Osteoblast (primary cell): ENCODE data around the gene G0S2. TPM values are rescaled to one million over a fixed set of nuclear protein-coding genes. Genes with fewer than 3 reads are reported as not detected.

Experiments
- DNase-seq: peaks from one replicate; pipeline ENCODE4 v3.0.0; 2011; ENCODE audit warnings: low spot score, mixed read lengths; ENCODE audit not compliant: insufficient read length; ENCODE audit errors: missing footprints
- H2AFZ ChIP-seq: 2 replicates; pipeline ENCODE4 v1.6.0; 2011; ENCODE audit warnings: mild to moderate bottlenecking, low read length
- H3K27ac ChIP-seq: 2 replicates; pipeline ENCODE4 v1.5.1; 2011; ENCODE audit warnings: mild to moderate bottlenecking, low read depth, low read length, moderate library complexity
- H3K27me3 ChIP-seq: 2 replicates; pipeline ENCODE4 v1.6.0; 2012; ENCODE audit warnings: mild to moderate bottlenecking, control low read depth, inconsistent platforms, low read length, moderate library complexity; ENCODE audit not compliant: insufficient read depth
- H3K36me3 ChIP-seq: 2 replicates; pipeline ENCODE4 v1.5.1; 2011; ENCODE audit warnings: mild to moderate bottlenecking, low read length, control low read depth, moderate library complexity; ENCODE audit not compliant: insufficient read depth
- H3K4me1 ChIP-seq: 2 replicates; pipeline ENCODE4 v1.5.1; 2011; ENCODE audit warnings: mild to moderate bottlenecking, low read length, control low read depth, moderate library complexity; ENCODE audit not compliant: insufficient read depth
- H3K4me2 ChIP-seq: 2 replicates; pipeline ENCODE4 v1.6.0; 2011; ENCODE audit warnings: mild to moderate bottlenecking, low read length; ENCODE audit not compliant: insufficient read depth
- H3K4me3 ChIP-seq: fragments of 200-600 bp; sonication (generic); 3 replicates; pipeline ENCODE4 v1.5.1; 2012; ENCODE audit warnings: mild to moderate bottlenecking, low read length, inconsistent platforms; ENCODE audit not compliant: insufficient read depth
- H3K79me2 ChIP-seq: 2 replicates; pipeline ENCODE4 v1.6.0; 2012; ENCODE audit warnings: mild to moderate bottlenecking, low read length, control low read depth, inconsistent platforms; ENCODE audit not compliant: insufficient read depth
- H3K9me3 ChIP-seq: 2 replicates; pipeline ENCODE4 v1.5.1; 2011; ENCODE audit warnings: low read depth, low read length, control low read depth
- H4K20me1 ChIP-seq: 2 replicates; pipeline ENCODE4 v1.6.0; 2012; ENCODE audit warnings: mild to moderate bottlenecking, low read length, control low read depth; ENCODE audit not compliant: insufficient read depth
- total RNA-seq: library from RNA; depleted of rRNA; stranded (reverse); fragments of >200 nt; gene quantifications from 2 replicates; pipeline ENCODE4 v1.2.3, GENCODE V29; 2012
- TF ChIP-seq, protein P1 (sequence below): IDR thresholded peaks from 2 replicates; pipeline ENCODE4 v1.5.1; 2011; ENCODE audit warnings: mild to moderate bottlenecking, low read depth, low read length, moderate library complexity; ENCODE audit errors: extremely low read depth

Gene G0S2
- total RNA-seq, 1 donor: 10.5 TPM

GRCh38 chr1:209706622-209707021 lies 31.4 kb downstream of the G0S2 start:
- no peaks in the 10 kb centered on the region for H3K9me3 ChIP-seq
- peaks cover 5% of the 10 kb centered on the region for H3K4me1 ChIP-seq
- H3K27ac ChIP-seq: no peak overlapping the region
- H3K4me3 ChIP-seq: no peak overlapping the region
- H4K20me1 ChIP-seq: no peaks in the 10 kb centered on the region
- DNase-seq: no peak
- H3K36me3 ChIP-seq: no peaks in the 10 kb centered on the region
- H3K27me3 ChIP-seq: no peaks in the 10 kb centered on the region
- H3K79me2 ChIP-seq: no peaks in the 10 kb centered on the region
- H2AFZ ChIP-seq: no peak overlapping the region
- H3K4me2 ChIP-seq: no peak overlapping the region
- TF ChIP-seq, protein P1, sequence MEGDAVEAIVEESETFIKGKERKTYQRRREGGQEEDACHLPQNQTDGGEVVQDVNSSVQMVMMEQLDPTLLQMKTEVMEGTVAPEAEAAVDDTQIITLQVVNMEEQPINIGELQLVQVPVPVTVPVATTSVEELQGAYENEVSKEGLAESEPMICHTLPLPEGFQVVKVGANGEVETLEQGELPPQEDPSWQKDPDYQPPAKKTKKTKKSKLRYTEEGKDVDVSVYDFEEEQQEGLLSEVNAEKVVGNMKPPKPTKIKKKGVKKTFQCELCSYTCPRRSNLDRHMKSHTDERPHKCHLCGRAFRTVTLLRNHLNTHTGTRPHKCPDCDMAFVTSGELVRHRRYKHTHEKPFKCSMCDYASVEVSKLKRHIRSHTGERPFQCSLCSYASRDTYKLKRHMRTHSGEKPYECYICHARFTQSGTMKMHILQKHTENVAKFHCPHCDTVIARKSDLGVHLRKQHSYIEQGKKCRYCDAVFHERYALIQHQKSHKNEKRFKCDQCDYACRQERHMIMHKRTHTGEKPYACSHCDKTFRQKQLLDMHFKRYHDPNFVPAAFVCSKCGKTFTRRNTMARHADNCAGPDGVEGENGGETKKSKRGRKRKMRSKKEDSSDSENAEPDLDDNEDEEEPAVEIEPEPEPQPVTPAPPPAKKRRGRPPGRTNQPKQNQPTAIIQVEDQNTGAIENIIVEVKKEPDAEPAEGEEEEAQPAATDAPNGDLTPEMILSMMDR: no peak

DNA sequence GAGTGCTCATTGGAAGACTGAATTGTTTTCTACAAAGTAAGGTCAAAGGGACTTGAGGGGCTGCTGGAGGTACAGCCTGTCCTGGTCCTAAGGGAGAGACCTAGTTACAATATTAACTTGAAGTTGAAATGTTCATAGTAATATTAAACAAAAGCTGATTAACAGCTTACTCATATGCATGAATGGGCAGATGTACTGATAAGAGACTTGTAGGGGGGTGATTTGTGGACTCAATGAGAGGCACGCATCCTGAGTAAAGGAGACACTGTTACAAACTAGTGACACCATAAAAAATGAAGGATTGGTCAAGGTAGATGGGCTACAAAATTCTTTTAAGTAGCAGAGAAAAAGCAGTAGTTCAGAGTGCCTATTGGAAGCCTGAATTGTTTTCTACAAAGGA lies 32.1 kb downstream of the G0S2 start:
- Histone ChIP-seq H3K36me3 (no peaks in the 10 kb centered on the region), H2AFZ (no peak overlapping the region), H3K27me3 (no peaks in the 10 kb centered on the region), H3K27ac (no peak overlapping the region), H4K20me1 (no peaks in the 10 kb centered on the region), H3K4me1 (peaks cover 5% of the 10 kb centered on the region), H3K9me3 (no peaks in the 10 kb centered on the region), H3K4me3 (no peak overlapping the region), H3K4me2 (no peak overlapping the region), H3K79me2 (no peaks in the 10 kb centered on the region)
- TF ChIP-seq, protein P1: no peak
- DNase-seq: no peak

DNA sequence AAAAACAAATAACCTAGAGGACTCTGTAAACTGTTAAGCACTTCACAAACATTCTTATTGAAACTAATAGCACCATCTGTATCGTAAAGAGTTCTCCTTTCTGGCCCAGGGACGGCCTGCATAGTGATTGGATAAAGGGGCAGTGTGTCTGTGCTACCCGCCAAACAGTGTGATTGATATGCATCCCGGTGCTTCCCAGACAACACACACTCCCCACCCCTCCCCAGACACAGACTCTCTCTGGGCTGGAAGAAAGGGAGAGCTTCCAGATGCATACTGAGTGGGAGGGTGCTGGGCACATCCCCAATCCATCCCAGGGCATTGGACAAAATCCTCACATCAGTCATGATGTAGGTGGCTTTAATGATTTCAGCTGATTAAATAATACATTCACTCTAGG lies 33.1 kb downstream of the G0S2 start:
- H3K27me3 ChIP-seq: no peaks in the 10 kb centered on the region
- H3K27ac ChIP-seq: no peak overlapping the region
- H3K4me1 ChIP-seq: peaks cover 5% of the 10 kb centered on the region
- H3K9me3 ChIP-seq: no peaks in the 10 kb centered on the region
- no peak overlapping the region for H3K4me3 ChIP-seq
- no peak overlapping the region for H3K4me2 ChIP-seq
- no peaks in the 10 kb centered on the region for H4K20me1 ChIP-seq
- H3K79me2 ChIP-seq: no peaks in the 10 kb centered on the region
- no peak overlapping the region for H2AFZ ChIP-seq
- no peaks in the 10 kb centered on the region for H3K36me3 ChIP-seq
- DNase-seq: no peak
- TF ChIP-seq, protein P1: no peak

DNA sequence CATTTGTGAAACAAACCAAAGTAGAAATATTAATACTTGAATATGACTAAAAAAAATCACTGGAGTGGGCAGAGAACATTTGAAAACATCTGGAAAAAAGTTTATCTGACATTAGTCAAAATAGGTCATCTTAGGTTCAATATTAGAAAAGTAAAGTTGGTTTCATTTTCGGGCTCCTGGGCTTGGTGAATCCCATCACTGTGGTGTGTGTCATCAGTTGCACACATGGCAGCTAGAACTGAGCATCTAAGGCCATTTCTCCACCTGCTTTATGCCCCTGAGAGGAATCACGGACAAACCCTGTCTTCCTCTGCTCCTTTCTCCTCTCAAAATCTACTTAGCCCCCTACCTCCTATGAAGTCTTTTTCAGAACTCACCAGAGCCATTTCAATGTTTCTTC lies 34.9 kb downstream of the G0S2 start:
- TF ChIP-seq, protein P1: no peak
- DNase-seq: no peak
- no peak overlapping the region for H2AFZ ChIP-seq
- no peak overlapping the region for H3K4me3 ChIP-seq
- no peaks in the 10 kb centered on the region for H3K9me3 ChIP-seq
- H3K27ac ChIP-seq: no peak overlapping the region
- H3K79me2 ChIP-seq: no peaks in the 10 kb centered on the region
- H4K20me1 ChIP-seq: no peaks in the 10 kb centered on the region
- H3K36me3 ChIP-seq: no peaks in the 10 kb centered on the region
- no peak overlapping the region for H3K4me2 ChIP-seq
- no peaks in the 10 kb centered on the region for H3K27me3 ChIP-seq
- H3K4me1 ChIP-seq: no peaks in the 10 kb centered on the region
